ENCODE data around the gene BGN.

BGN gene

GRCh38 chrX:153494541-153495361 is at the start of gene BGN:
BGN (plus strand) TSS chrX:153494980; CDS start chrX:153504632, 9,652 bp downstream.
- no peak for DNase-seq

GRCh38 chrX:153445106-153445855 is 49.5 kb upstream of the BGN start:
- no peak for DNase-seq

GRCh38 chrX:153445856-153446635 is 48.7 kb upstream of the BGN start, which contains the start of gene TREX2:
TREX2 (minus strand) TSS chrX:153446056; CDS start chrX:153445430, 626 bp downstream.
- no peak for DNase-seq

GRCh38 chrX:153446636-153446936 is 48.2 kb upstream of the BGN start:
- no peak for DNase-seq

GRCh38 chrX:153446950-153447580 is 47.7 kb upstream of the BGN start:
- no peak for DNase-seq

GRCh38 chrX:153447581-153447960 is 47.2 kb upstream of the BGN start:
- no peak for DNase-seq

- DNase-seq = no peak
Measured at GRCh38 chrX:153448556-153449367, 46.0 kb upstream of the BGN start.

GRCh38 chrX:153449368-153450113 is 45.2 kb upstream of the BGN start:
- no peak for DNase-seq

GRCh38 chrX:153450114-153450948 is 44.4 kb upstream of the BGN start:
- no peak for DNase-seq

- no peak for DNase-seq
Measured at GRCh38 chrX:153450949-153451277, 43.9 kb upstream of the BGN start.

GRCh38 chrX:153454901-153455550 is 39.8 kb upstream of the BGN start:
- DNase-seq = no peak

- no peak for DNase-seq
Measured at GRCh38 chrX:153455571-153455970, 39.2 kb upstream of the BGN start.

GRCh38 chrX:153456161-153456560 is 38.6 kb upstream of the BGN start:
- DNase-seq = no peak

- DNase-seq = no peak
Measured at GRCh38 chrX:153456704-153457103, 38.1 kb upstream of the BGN start.

GRCh38 chrX:153457136-153457825 is 37.5 kb upstream of the BGN start:
- no peak for DNase-seq

GRCh38 chrX:153457827-153458466 is 36.8 kb upstream of the BGN start:
- DNase-seq = no peak

GRCh38 chrX:153458476-153458875 is 36.3 kb upstream of the BGN start:
- DNase-seq = no peak

GRCh38 chrX:153459986-153460385 is 34.8 kb upstream of the BGN start:
- no peak for DNase-seq

- no peak for DNase-seq
Measured at GRCh38 chrX:153460826-153461225, 34.0 kb upstream of the BGN start.
